ENCODE measurements around the gene MIAT.
"Not testable (repeated sequence)": the region's sequence is repeated elsewhere in the genome, so short reads cannot be mapped to it uniquely, and the experiment has no call there.

MIAT gene

DNA sequence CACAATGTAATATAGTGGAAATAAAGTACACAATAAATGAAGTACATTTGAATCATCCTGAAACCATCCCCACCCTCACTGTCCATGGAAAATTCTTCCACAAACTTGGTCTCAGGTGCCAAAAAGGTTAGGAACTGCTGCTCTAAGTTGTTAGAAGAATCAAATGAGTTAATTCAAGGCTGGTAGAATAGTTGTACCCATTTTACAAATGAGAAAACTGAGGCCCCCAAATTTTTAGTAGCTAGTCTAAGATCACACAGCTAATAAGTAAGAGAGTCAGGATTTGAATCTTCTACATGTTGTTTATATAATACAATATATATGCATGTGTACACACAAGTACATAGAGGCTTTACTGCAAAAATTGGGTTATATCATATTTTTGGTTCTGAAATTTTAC is 43.1 kb downstream of the MIAT start:
- no peak for DNase-seq (ENCODE audit: low read depth in 2 of 2)

GRCh38 chr22:26700886-26701285 is 43.5 kb downstream of the MIAT start:
- DNase-seq (ENCODE audit: low read depth in 2 of 2) = no peak

DNA sequence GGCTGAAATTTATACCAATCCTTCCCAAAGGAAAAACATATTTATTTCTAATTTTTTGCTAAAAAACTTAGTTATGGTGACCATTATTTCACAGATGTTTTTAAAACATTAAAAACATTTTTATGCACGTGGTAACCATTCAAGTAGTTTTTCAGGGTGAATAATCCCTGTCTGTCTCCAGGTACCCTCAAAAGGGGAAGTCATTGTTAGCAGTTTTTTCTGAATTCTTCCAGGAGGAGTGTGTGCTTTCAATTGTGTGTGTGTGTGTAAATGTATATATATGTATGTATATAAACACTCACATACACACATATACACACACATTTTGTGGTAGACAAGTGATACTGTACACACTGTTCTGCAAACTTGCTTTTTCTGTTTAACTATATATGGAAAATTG is 43.9 kb downstream of the MIAT start:
- no peak for DNase-seq (ENCODE audit: low read depth in 2 of 2)

DNA sequence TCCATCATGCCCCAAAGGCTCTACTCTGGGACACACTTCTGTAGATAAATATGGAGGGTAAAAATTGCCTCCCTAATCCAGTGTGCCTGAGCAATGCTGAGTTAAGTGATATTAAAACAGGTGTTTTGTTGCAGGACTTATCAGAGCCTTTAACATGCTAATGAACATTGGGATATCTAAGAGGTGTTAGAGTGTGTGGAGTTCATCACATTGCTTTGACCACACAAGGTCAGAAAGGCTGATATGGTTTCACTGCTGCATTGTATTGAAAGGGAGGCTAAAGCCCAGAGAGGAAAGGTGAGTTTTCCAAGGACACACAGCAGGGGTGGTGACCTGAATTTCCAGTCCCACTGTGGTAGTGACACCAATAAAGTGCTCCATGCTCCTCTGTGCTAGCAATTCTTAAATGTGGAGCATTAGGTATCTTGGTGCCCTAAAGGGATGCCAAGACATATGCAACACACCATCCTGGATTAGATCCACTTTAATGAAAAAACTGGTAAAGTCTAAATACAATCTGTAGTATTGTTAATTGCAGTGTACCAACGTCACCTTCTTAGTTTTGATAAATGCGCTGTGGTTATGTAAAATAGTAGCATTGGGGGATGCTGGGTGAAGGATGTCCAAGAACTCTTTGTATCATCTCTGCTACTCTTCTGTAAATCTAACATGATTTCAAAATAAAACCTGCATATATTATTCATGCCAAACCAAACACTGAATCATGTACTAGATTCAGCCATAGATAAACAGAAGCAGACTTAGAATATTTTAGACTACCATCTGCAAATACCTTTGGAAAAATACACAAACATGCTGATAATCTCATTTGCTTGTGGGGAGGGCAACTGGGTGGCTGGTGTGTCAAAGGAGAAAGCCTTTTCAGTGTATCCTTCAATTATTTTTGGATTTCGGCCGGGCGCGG is 45.8 kb downstream of the MIAT start:
- no peak for DNase-seq (ENCODE audit: low read depth in 2 of 2)

GRCh38 chr22:26705379-26705778 is 48.0 kb downstream of the MIAT start:
- DNase-seq (ENCODE audit: low read depth in 2 of 2) = not testable (repeated sequence)

DNA sequence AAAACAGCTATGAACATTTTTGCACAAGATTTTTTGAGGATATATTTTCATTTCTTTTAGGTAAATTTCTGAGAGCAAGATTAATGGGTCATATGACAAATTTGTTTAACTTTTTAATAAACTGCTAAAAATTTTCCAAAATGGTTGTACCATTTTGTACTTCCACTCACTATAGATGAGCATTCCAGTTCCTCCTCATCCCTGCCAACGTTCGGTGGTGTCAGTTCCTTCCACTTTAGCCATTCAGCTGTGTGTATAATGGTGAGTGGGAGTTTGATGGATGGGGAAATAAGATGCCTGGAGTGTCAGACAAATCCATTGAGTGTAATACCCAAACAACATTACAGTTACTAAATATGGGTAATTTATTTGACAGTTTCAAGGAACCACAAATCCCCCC is 49.7 kb downstream of the MIAT start:
- no peak for DNase-seq (ENCODE audit: low read depth in 2 of 2)

- DNase-seq (ENCODE audit: low read depth in 2 of 2) = no peak
These were observed 50.2 kb downstream of the MIAT start for GRCh38 chr22:26707581-26707980.

GRCh38 chr22:26708256-26709009 is 51.0 kb downstream of the MIAT start:
- DNase-seq (ENCODE audit: low read depth in 2 of 2) = no peak

DNA sequence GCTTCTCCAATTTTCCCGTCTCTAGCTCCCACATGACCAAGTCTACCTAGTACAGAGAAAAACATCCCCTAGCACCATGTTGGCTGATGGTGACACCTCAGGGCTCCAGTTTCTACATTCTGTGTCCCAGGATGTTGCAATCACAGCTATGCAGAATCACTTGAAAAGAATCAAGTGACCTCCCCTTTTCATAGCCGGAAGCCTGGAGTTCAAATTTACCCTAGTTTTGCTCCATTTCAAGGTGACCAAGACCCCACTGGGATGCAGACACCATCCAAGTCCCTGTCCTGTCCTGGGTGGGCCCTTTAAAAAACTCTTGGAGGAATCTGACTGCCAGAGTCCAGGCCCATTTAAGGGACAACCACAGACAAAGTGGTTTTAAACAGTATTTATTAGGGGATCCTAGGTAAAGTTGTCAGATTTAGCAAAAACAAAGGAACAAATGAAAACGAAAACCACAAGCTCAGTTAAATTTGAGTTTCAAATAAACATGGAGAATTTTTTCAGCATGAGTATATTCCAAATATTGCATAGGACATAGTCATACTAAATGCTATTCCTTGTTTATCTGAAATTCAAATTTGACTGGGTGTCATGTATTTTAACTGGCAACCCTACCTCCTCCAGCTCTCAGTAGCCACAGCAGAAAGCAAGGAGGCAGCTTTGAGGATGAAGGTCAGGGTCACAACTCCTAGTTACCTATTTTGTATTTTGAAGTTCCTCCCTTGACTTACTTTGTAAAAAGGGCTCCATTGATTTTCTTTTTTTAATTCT is 52.4 kb downstream of the MIAT start:
- DNase-seq (ENCODE audit: low read depth in 2 of 2) = no peak

GRCh38 chr22:26711205-26711963 is 54.0 kb downstream of the MIAT start:
- no peak for DNase-seq (ENCODE audit: low read depth in 2 of 2)

DNA sequence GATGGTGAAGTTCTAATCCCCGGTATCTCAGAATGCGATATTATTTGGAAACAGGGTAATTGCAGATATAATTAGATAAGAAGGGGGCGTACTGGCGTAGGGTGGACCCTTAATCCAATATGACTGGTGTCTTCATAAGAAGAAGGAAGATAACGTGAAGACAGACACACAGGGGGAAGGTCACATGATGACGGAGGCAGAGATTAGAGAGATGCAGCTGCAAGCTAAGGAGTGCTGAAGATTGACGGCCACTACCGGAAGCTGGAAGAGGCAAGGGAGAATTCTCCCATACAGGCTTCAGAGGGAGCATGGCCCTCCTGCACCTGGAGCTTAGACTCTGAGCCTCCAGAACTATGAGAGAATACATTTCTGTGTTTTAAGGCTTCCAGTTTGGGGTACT is 54.8 kb downstream of the MIAT start:
- no peak for DNase-seq (ENCODE audit: low read depth in 2 of 2)

- DNase-seq (ENCODE audit: low read depth in 2 of 2) = no peak
These were observed 56.5 kb downstream of the MIAT start for GRCh38 chr22:26713823-26714449.

GRCh38 chr22:26714971-26715370 is 57.6 kb downstream of the MIAT start:
- DNase-seq (ENCODE audit: low read depth in 2 of 2) = no peak

DNA sequence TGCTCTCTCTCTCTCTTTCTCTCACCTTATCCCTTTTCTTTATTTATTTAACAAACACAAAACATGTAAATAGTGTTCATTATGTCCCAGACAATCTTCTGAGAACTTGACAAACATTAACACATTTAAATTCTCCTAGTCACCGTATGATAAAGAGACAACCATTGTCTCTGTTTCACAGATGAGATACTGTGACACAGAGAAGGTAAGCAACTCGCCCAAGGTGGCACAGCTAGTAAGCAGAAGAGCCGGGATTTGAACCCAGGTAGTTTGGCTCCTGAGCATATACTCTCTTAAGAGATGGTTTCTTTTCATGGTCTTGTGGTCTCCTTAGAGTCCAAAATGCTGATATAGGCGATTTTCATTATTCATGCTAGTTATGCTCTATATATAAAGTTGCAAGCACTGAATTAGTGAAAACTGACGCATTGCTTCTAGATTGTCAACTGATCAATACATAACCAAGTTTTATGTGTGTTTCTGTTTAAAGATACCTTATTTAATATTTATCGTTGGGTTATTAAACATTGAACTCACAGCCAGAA is 58.1 kb downstream of the MIAT start:
- DNase-seq (ENCODE audit: low read depth in 2 of 2) = no peak

DNA sequence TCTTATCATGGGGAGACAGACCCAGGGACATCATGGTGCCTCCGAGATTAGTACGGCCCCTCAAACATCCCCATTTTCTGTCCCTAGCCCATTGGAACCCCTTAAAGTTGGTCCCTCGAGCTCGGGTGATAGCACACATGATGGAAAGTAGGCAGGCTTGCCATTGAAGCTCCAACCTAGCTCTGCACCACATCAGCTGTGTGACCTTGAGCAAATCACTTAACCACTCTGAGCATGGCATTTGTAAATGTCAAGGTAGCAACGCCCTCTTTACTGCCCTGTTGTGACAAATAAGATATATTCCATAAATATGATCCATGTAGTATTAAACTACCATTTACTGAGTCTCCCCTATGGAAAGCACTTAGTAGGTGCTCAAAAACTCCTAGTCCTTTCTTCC is 61.1 kb downstream of the MIAT start:
- no peak for DNase-seq (ENCODE audit: low read depth in 2 of 2)

GRCh38 chr22:26718905-26719304 is 61.5 kb downstream of the MIAT start:
- DNase-seq (ENCODE audit: low read depth in 2 of 2) = no peak

DNA sequence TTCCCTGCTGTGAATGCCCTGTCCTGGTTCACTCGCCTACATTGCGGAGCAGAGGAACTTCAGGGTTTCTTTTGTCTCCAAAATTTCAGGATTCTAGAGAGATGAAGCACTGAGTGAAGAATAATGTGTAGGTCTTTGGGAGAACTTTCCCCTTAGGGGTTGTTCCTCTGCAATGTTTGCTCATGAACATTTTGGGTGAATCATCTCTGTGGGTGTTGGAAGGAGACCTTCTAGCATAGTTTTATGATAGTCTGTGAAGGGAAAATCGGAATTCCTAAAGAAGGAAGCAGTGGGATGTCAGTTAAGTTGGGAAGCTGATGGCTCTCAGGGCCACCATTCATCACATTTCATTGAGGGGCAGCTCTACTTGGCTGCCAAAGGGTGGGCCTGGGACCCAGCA is 64.8 kb downstream of the MIAT start:
- no peak for DNase-seq (ENCODE audit: low read depth in 2 of 2)

GRCh38 chr22:26724414-26724813 is 67.0 kb downstream of the MIAT start:
- no peak for DNase-seq (ENCODE audit: low read depth in 2 of 2)

GRCh38 chr22:26725012-26725676 is 67.8 kb downstream of the MIAT start:
- no peak for DNase-seq (ENCODE audit: low read depth in 2 of 2)
